GM19324 (cell line): Measurements from ENCODE around the gene CACUL1.
A peak's percentile ranks its signal among the peaks of the same experiment; 100 is the strongest.

Experiments used
- ATAC-seq: cut with Tn5 transposase; IDR thresholded peaks from one replicate; pipeline ENCODE4 v1.9.1; 2021; ENCODE audit warnings: mild to moderate bottlenecking, moderate library complexity; ENCODE audit not compliant: unreplicated experiment, low FRiP score

Gene CACUL1

GRCh38 chr10:118735294-118735693 is 19.5 kb downstream of the CACUL1 start:
- ATAC-seq = no peak

GRCh38 chr10:118734475-118734874 is 20.3 kb downstream of the CACUL1 start:
- ATAC-seq = no peak

- no peak for ATAC-seq
Measured at GRCh38 chr10:118732245-118733165, 22.3 kb downstream of the CACUL1 start.

- ATAC-seq = no peak
Measured at GRCh38 chr10:118730756-118731456, 23.9 kb downstream of the CACUL1 start.

- ATAC-seq = peak; percentile 76
Measured at GRCh38 chr10:118729641-118730258, 25.0 kb downstream of the CACUL1 start.

GRCh38 chr10:118729200-118729599 is 25.6 kb downstream of the CACUL1 start:
- no peak for ATAC-seq

- no peak for ATAC-seq
Measured at GRCh38 chr10:118725886-118726500, 28.8 kb downstream of the CACUL1 start.

GRCh38 chr10:118723466-118723865 is 31.3 kb downstream of the CACUL1 start:
- ATAC-seq = no peak

GRCh38 chr10:118721539-118721876 is 33.3 kb downstream of the CACUL1 start:
- no peak for ATAC-seq

- ATAC-seq = no peak
Measured at GRCh38 chr10:118720685-118721538, 33.9 kb downstream of the CACUL1 start.

GRCh38 chr10:118714366-118714765 is 40.4 kb downstream of the CACUL1 start:
- no peak for ATAC-seq

- no peak for ATAC-seq
Measured at GRCh38 chr10:118712930-118713634, 41.7 kb downstream of the CACUL1 start.

GRCh38 chr10:118712080-118712479 is 42.7 kb downstream of the CACUL1 start:
- no peak for ATAC-seq

GRCh38 chr10:118710487-118710886 is 44.3 kb downstream of the CACUL1 start:
- ATAC-seq = no peak

GRCh38 chr10:118708571-118708970 is 46.2 kb downstream of the CACUL1 start:
- no peak for ATAC-seq

GRCh38 chr10:118704711-118705110 is 50.1 kb downstream of the CACUL1 start:
- no peak for ATAC-seq

GRCh38 chr10:118701529-118702323 is 53.0 kb downstream of the CACUL1 start:
- no peak for ATAC-seq

- ATAC-seq = peak; percentile 80
Measured at GRCh38 chr10:118698421-118698820, 56.3 kb downstream of the CACUL1 start.

- ATAC-seq = no peak
Measured at GRCh38 chr10:118694848-118695247, 59.9 kb downstream of the CACUL1 start.
